Ascending aorta (tissue), 2 donors: ENCODE data around the gene GALT. TPM values are rescaled to one million over a fixed set of nuclear protein-coding genes. Genes with fewer than 3 reads are reported as not detected.

Experiments
- DNase-seq, 2 donors: peaks; one replicate each; pipeline ENCODE4 v3.0.0-alpha.2; 2019; ENCODE audit warnings: low spot score in 2 of 2
- H3K27ac ChIP-seq, 2 donors: fragments of 200-600 bp; sonication (generic); one replicate each; pipeline ENCODE4 v1.5.1; 2016 to 2017; ENCODE audit warnings: mild to moderate bottlenecking in 1 of 2
- H3K27me3 ChIP-seq: fragments of 200-600 bp; sonication (generic); one replicate; pipeline ENCODE4 v1.5.1; 2017
- H3K36me3 ChIP-seq, 2 donors: fragments of 200-600 bp; sonication (generic); one replicate each; pipeline ENCODE4 v1.5.1; 2016
- H3K4me1 ChIP-seq, 2 donors: fragments of 200-600 bp; sonication (generic); one replicate each; pipeline ENCODE4 v1.5.1; 2016 to 2017; ENCODE audit warnings: mild to moderate bottlenecking in 1 of 2
- H3K4me3 ChIP-seq, 2 donors: fragments of 200-600 bp; sonication (generic); one replicate each; pipeline ENCODE4 v1.5.1; 2016 to 2017; ENCODE audit warnings: mild to moderate bottlenecking in 1 of 2
- H3K9me3 ChIP-seq, 2 donors: fragments of 200-600 bp; sonication (generic); one replicate each; pipeline ENCODE4 v1.5.1; 2016
- CTCF ChIP-seq, 3 experiments: fragments of 200-600 bp in 2 of 3; fragments of 450-650 bp in 1 of 3; sonication (generic) in 2 of 3; IDR thresholded peaks; one replicate each; pipeline ENCODE4 v1.5.1; 2016 to 2019; ENCODE audit warnings: antibody characterized with exemption in 3 of 3, mild to moderate bottlenecking in 1 of 3, moderate library complexity in 1 of 3
- intact Hi-C: fragments of 100-400 bp; cut with DNase I; formaldehyde crosslinking; loops from one replicate; pipeline ENCODE4 v1.15.1; 2023
- total RNA-seq: library from RNA; depleted of rRNA; stranded (reverse); fragments of >200 nt; gene quantifications from one replicate; pipeline ENCODE4 v1.1.0, GENCODE V29; 2016

Gene GALT
- total RNA-seq, 1 donor from 2014 or later, result 28.3 TPM

- Histone ChIP-seq H3K27me3 (no peaks in the 10 kb centered on the region), H3K27ac (peak within 1 kb of the TSS; percentile 99 to 100), H3K9me3 (no peaks in the 10 kb centered on the region), H3K4me1 (peaks cover 5 to 14% of the 10 kb centered on the region in 2 donors), H3K4me3 (no peak within 1 kb of the TSS), H3K36me3 (peaks cover 28 to 34% of the 10 kb centered on the region in 2 donors)
- intact Hi-C loops, result loop anchor here (5.0 to 10.0 kb wide), 2 partner anchors 50 to 452 kb away; partner anchors contain the start of genes ATOSB and RPP25L
- DNase-seq, result no peak
- no peak for TF ChIP-seq CTCF (IDR thresholded peaks at IDR 0.05)
Observed at GRCh38 chr9:34662526-34663302, 16.2 kb downstream of the GALT start, which contains the start of gene CCL27. TSS of gene CCL27 (minus strand) at chr9:34662657. CDS start at chr9:34662633, 24 bp downstream.

GRCh38 chr9:34663303-34663605 lies 16.8 kb downstream of the GALT start:
- Histone ChIP-seq H3K27me3 (no peaks in the 10 kb centered on the region), H3K27ac (peak overlapping the region; percentile 99 to 100), H3K4me3 (no peak overlapping the region), H3K36me3 (peaks cover 28 to 32% of the 10 kb centered on the region in 2 donors), H3K4me1 (peaks cover 5 to 14% of the 10 kb centered on the region in 2 donors), H3K9me3 (no peaks in the 10 kb centered on the region)
- intact Hi-C loops, result loop anchor here (5.0 to 10.0 kb wide), 2 partner anchors 51 to 452 kb away; partner anchors contain the start of genes ATOSB and RPP25L
- no peak for TF ChIP-seq CTCF (IDR thresholded peaks at IDR 0.05)
- DNase-seq, result no peak

- intact Hi-C loops, result loop anchor here (1.0 to 10.0 kb wide), 11 partner anchors 11 to 1823 kb away; partner anchors contain the start of genes ATOSB, DCTN3, DNAI1 and FAM219A
- peaks cover 21 to 37% of the 10 kb centered on the region in 2 donors for H3K36me3 ChIP-seq
- peak overlapping the region; percentile 88 for H3K4me3 ChIP-seq
- peak overlapping the region; percentile 99 to 100 for H3K27ac ChIP-seq
- no peaks in the 10 kb centered on the region for H3K27me3 ChIP-seq
- H3K9me3 ChIP-seq, result no peaks in the 10 kb centered on the region
- peak; percentile 45 to 92 for DNase-seq
- peak; percentile 80 to 91 (median 90) for TF ChIP-seq CTCF (IDR thresholded peaks at IDR 0.05)
- peaks cover 5 to 14% of the 10 kb centered on the region in 2 donors for H3K4me1 ChIP-seq
Observed at GRCh38 chr9:34664281-34665066, 18.0 kb downstream of the GALT start.

GRCh38 chr9:34665067-34665380 lies 18.5 kb downstream of the GALT start:
- intact Hi-C loops, result loop anchor here (1.0 to 10.0 kb wide), 10 partner anchors 12 to 1822 kb away; partner anchors contain the start of genes ATOSB, DCTN3, DNAI1 and FAM219A
- Histone ChIP-seq H3K36me3 (peaks cover 15 to 32% of the 10 kb centered on the region in 2 donors), H3K27me3 (no peaks in the 10 kb centered on the region), H3K27ac (peak overlapping the region; percentile 99 to 100), H3K4me3 (peak overlapping the region; percentile 88), H3K4me1 (peaks cover 5 to 14% of the 10 kb centered on the region in 2 donors), H3K9me3 (no peaks in the 10 kb centered on the region)
- no peak for DNase-seq
- TF ChIP-seq CTCF (IDR thresholded peaks at IDR 0.05), result no peak

GRCh38 chr9:34665381-34666250 lies 19.1 kb downstream of the GALT start:
- peak; percentile 89 to 98 for DNase-seq
- no peaks in the 10 kb centered on the region for H3K27me3 ChIP-seq
- intact Hi-C loops, result loop anchor here (1.0 to 10.0 kb wide), 11 partner anchors 12 to 1822 kb away; partner anchors contain the start of genes ATOSB, DCTN3, DNAI1 and FAM219A
- peak overlapping the region; percentile 88 for H3K4me3 ChIP-seq
- TF ChIP-seq CTCF (IDR thresholded peaks at IDR 0.05), result no peak
- H3K4me1 ChIP-seq, result peaks cover 5 to 14% of the 10 kb centered on the region in 2 donors
- H3K9me3 ChIP-seq, result no peaks in the 10 kb centered on the region
- H3K36me3 ChIP-seq, result peaks cover 9 to 26% of the 10 kb centered on the region in 2 donors
- peak overlapping the region; percentile 99 to 100 for H3K27ac ChIP-seq
